HG03025 (cell line): ENCODE measurements around the gene KIAA2012.
A peak's percentile ranks its signal among the peaks of the same experiment; 100 is the strongest.

Experiments
- ATAC-seq: cut with Tn5 transposase; IDR thresholded peaks from one replicate; pipeline ENCODE4 v1.9.1; 2021; ENCODE audit warnings: mild to moderate bottlenecking, moderate library complexity; ENCODE audit not compliant: unreplicated experiment, low FRiP score

The KIAA2012 gene

GRCh38 chr2:202072737-202073401 is at the start of gene KIAA2012:
KIAA2012 (plus strand) TSS chr2:202073255; CDS start chr2:202073628, 373 bp downstream.
- ATAC-seq: no peak

GRCh38 chr2:202023904-202024266 is 49.2 kb upstream of the KIAA2012 start:
- no peak for ATAC-seq

GRCh38 chr2:202024871-202025270 is 48.2 kb upstream of the KIAA2012 start:
- no peak for ATAC-seq

- ATAC-seq: no peak
Measured at GRCh38 chr2:202025816-202026215, 47.2 kb upstream of the KIAA2012 start.

GRCh38 chr2:202026507-202026906 is 46.5 kb upstream of the KIAA2012 start:
- ATAC-seq: no peak

- ATAC-seq: no peak
Measured at GRCh38 chr2:202030691-202031090, 42.4 kb upstream of the KIAA2012 start.

GRCh38 chr2:202031246-202031951 is 41.7 kb upstream of the KIAA2012 start:
- no peak for ATAC-seq

GRCh38 chr2:202032846-202033316 is 40.2 kb upstream of the KIAA2012 start:
- ATAC-seq: peak; percentile 7

- ATAC-seq: peak; percentile 73
Measured at GRCh38 chr2:202033317-202034248, 39.5 kb upstream of the KIAA2012 start, which contains the start of gene FZD7. FZD7 (plus strand) TSS chr2:202033855; CDS start chr2:202034648, 793 bp downstream.

- ATAC-seq: peak; percentile 11
Measured at GRCh38 chr2:202034249-202035088, 38.6 kb upstream of the KIAA2012 start.

- ATAC-seq: no peak
Measured at GRCh38 chr2:202035089-202035940, 37.7 kb upstream of the KIAA2012 start.

- no peak for ATAC-seq
Measured at GRCh38 chr2:202035941-202036372, 37.1 kb upstream of the KIAA2012 start.

GRCh38 chr2:202036601-202037037 is 36.4 kb upstream of the KIAA2012 start:
- ATAC-seq: no peak

GRCh38 chr2:202037086-202037485 is 36.0 kb upstream of the KIAA2012 start:
- no peak for ATAC-seq

GRCh38 chr2:202038471-202039277 is 34.4 kb upstream of the KIAA2012 start:
- no peak for ATAC-seq

GRCh38 chr2:202039278-202040078 is 33.6 kb upstream of the KIAA2012 start:
- no peak for ATAC-seq
